NCI-H524 (cell line): ENCODE data around the gene KMT2B.
"Not testable (repeated sequence)": the region's sequence is repeated elsewhere in the genome, so short reads cannot be mapped to it uniquely, and the experiment has no call there.

Source experiments
- DNase-seq, 2 experiments: peaks; one replicate each; lab custom pipeline; 2025; lab: John Stamatoyannopoulos, UW

KMT2B gene

GRCh38 chr19:35717665-35718344 is at the start of gene KMT2B:
TSS of gene KMT2B (plus strand) at chr19:35718003. CDS start at chr19:35718019, 16 bp downstream.
- no peak for DNase-seq

- DNase-seq, result no peak
These were observed 48.2 kb upstream of the KMT2B start for GRCh38 chr19:35669566-35669965.

- peak in 1 of 2 experiments; percentile 40 for DNase-seq
These were observed 47.8 kb upstream of the KMT2B start for GRCh38 chr19:35669974-35670373.

GRCh38 chr19:35670686-35671085 is 47.1 kb upstream of the KMT2B start:
- no peak for DNase-seq

GRCh38 chr19:35671818-35672217 is 46.0 kb upstream of the KMT2B start:
- no peak for DNase-seq

GRCh38 chr19:35673121-35673804 is 44.5 kb upstream of the KMT2B start:
- DNase-seq, result peak in 1 of 2 experiments; percentile 13

GRCh38 chr19:35675589-35676140 is 42.1 kb upstream of the KMT2B start:
- DNase-seq, result no peak

GRCh38 chr19:35689836-35690235 is 28.0 kb upstream of the KMT2B start:
- DNase-seq, result no peak

- not testable (repeated sequence) for DNase-seq
These were observed 26.7 kb upstream of the KMT2B start for GRCh38 chr19:35691106-35691505.

- no peak for DNase-seq
These were observed 25.8 kb upstream of the KMT2B start for GRCh38 chr19:35692010-35692409.

- DNase-seq, result no peak
These were observed 24.4 kb upstream of the KMT2B start for GRCh38 chr19:35693422-35693821.

GRCh38 chr19:35693835-35694599 is 23.8 kb upstream of the KMT2B start:
- DNase-seq, result peak; percentile 78 to 87

- DNase-seq, result no peak
These were observed 21.8 kb upstream of the KMT2B start for GRCh38 chr19:35695895-35696422.

- DNase-seq, result no peak
These were observed 21.0 kb upstream of the KMT2B start for GRCh38 chr19:35696835-35697234.

- peak; percentile 99 to 100 for DNase-seq
These were observed 15.4 kb upstream of the KMT2B start for GRCh38 chr19:35702223-35703012.

GRCh38 chr19:35703343-35703742 is 14.5 kb upstream of the KMT2B start:
- DNase-seq, result peak in 1 of 2 experiments; percentile 22

- no peak for DNase-seq
These were observed 13.6 kb upstream of the KMT2B start, which contains the start of gene ZBTB32 for GRCh38 chr19:35704218-35704617. TSS of gene ZBTB32 (plus strand) at chr19:35704558. CDS start at chr19:35714627, 10,069 bp downstream.

- no peak for DNase-seq
These were observed 9.4 kb upstream of the KMT2B start for GRCh38 chr19:35708391-35708790.

GRCh38 chr19:35710784-35711723 is 6.7 kb upstream of the KMT2B start:
- peak in 1 of 2 experiments; percentile 39 for DNase-seq
